ENCODE measurements around the gene FCRLB.

The FCRLB gene

GRCh38 chr1:161721738-161722343 lies 497 bp downstream of the FCRLB start (continued):
- TF ChIP-seq ZBTB6 (tag by site-specific recombination; IDR thresholded peaks at IDR 0.05) (no peak), ZBTB1 (tag by site-specific recombination; IDR thresholded peaks at IDR 0.05) (no peak), ZNF350 (tag by site-specific recombination; IDR thresholded peaks at IDR 0.05) (no peak), ZNF404 (tag by site-specific recombination; IDR thresholded peaks at IDR 0.05) (no peak), ZNF133 (tag by site-specific recombination; IDR thresholded peaks at IDR 0.05) (no peak), ZNF843 (tag by site-specific recombination; IDR thresholded peaks at IDR 0.05) (no peak), ZNF292 (tag by site-specific recombination; IDR thresholded peaks at IDR 0.05; ENCODE audit: borderline replicate concordance, low read depth) (no peak), AEBP2 (tag by site-specific recombination; IDR thresholded peaks at IDR 0.05; ENCODE audit: borderline replicate concordance) (no peak), BCL6B (tag by site-specific recombination; IDR thresholded peaks at IDR 0.05) (no peak), ZNF658 (tag by site-specific recombination; IDR thresholded peaks at IDR 0.05) (no peak), ZNF202 (tag by site-specific recombination; IDR thresholded peaks at IDR 0.05; ENCODE audit: borderline replicate concordance) (no peak), TRIM28 (IDR thresholded peaks at IDR 0.05; ENCODE audit: borderline replicate concordance, low read length) (no peak)

GRCh38 chr1:161722406-161722805 lies 1.1 kb downstream of the FCRLB start:
- no peak for TF ChIP-seq ZNF501 (tag by site-specific recombination; IDR thresholded peaks at IDR 0.05)
- no peak for TF ChIP-seq ZNF16 (tag by site-specific recombination; IDR thresholded peaks at IDR 0.05; ENCODE audit: low read depth)
- no peak for TF ChIP-seq ZNF266 (tag by site-specific recombination; IDR thresholded peaks at IDR 0.05; ENCODE audit: low read depth)
- no peak for TF ChIP-seq ZNF670 (tag by site-specific recombination; IDR thresholded peaks at IDR 0.05; ENCODE audit: low read depth)
- TF ChIP-seq FEZF1 (tag by site-specific recombination; IDR thresholded peaks at IDR 0.05), result no peak
- no peak for TF ChIP-seq ZBTB8A (tag by site-specific recombination; IDR thresholded peaks at IDR 0.05)
- TF ChIP-seq ZNF354C (tag by site-specific recombination; IDR thresholded peaks at IDR 0.05; ENCODE audit: borderline replicate concordance, low read depth), result no peak
- TF ChIP-seq ZNF558 (tag by site-specific recombination; IDR thresholded peaks at IDR 0.05), result no peak
- TF ChIP-seq OVOL3 (tag by site-specific recombination; IDR thresholded peaks at IDR 0.05), result no peak
- no peak for TF ChIP-seq ZNF175 (tag by site-specific recombination; IDR thresholded peaks at IDR 0.05)
- no peak for TF ChIP-seq ZNF555 (tag by site-specific recombination; conservative IDR thresholded peaks at IDR 0.05)
- TF ChIP-seq ZNF211 (tag by site-specific recombination; IDR thresholded peaks at IDR 0.05; ENCODE audit: low read depth), result no peak
- TF ChIP-seq KLF10 (tag by site-specific recombination; IDR thresholded peaks at IDR 0.05), result no peak
- ChIA-PET CTCF (interaction anchor here (0.6 to 1.9 kb wide), 3 partner anchors 13 to 752 kb away, joined by 3 to 8 read pairs (median 5); no protein-coding TSS in a partner anchor), POLR2A (no interaction called here)
- no peak overlapping the region for H3K4me3 ChIP-seq (ENCODE audit: low read depth, low read length)
- no peaks in the 10 kb centered on the region; the same call in 1 of the 2 replicates for H3K4me1 ChIP-seq (ENCODE audit: control insufficient read depth, insufficient read depth, low read length)
- no peak overlapping the region for H3K27ac ChIP-seq (ENCODE audit: extremely low read depth, low read depth, low read length)
- H3K9me3 ChIP-seq (ENCODE audit: control insufficient read depth, insufficient read depth, low read depth, low read length), result no peaks in the 10 kb centered on the region
- no peaks in the 10 kb centered on the region for H3K36me3 ChIP-seq (ENCODE audit: control insufficient read depth in 2 of 2, insufficient read depth in 1 of 2, low read length in 2 of 2)

Data from HEK293 (cell line).